Mammary epithelial cell (primary cell): ENCODE measurements around the gene NDUFC2.

Experiments
- EZH2 ChIP-seq: IDR thresholded peaks from 2 replicates; pipeline ENCODE4 v1.6.1; 2012; ENCODE audit warnings: low read length, inconsistent platforms, borderline replicate concordance
- TF ChIP-seq, protein P1 (sequence below), 2 donors: IDR thresholded peaks in 1 of 2; conservative IDR thresholded peaks in 1 of 2; 2 replicates each; pipeline ENCODE4 v1.5.1; 2011 to 2012; ENCODE audit warnings: inconsistent platforms in 2 of 2, low read length in 2 of 2, mild to moderate bottlenecking in 2 of 2, control low read depth in 1 of 2, low read depth in 1 of 2; ENCODE audit not compliant: insufficient read depth in 1 of 2; ENCODE audit errors: extremely low read depth in 1 of 2

GRCh38 chr11:78054971-78055370 lies 24.7 kb downstream of the NDUFC2 start:
- TF ChIP-seq, protein P1, sequence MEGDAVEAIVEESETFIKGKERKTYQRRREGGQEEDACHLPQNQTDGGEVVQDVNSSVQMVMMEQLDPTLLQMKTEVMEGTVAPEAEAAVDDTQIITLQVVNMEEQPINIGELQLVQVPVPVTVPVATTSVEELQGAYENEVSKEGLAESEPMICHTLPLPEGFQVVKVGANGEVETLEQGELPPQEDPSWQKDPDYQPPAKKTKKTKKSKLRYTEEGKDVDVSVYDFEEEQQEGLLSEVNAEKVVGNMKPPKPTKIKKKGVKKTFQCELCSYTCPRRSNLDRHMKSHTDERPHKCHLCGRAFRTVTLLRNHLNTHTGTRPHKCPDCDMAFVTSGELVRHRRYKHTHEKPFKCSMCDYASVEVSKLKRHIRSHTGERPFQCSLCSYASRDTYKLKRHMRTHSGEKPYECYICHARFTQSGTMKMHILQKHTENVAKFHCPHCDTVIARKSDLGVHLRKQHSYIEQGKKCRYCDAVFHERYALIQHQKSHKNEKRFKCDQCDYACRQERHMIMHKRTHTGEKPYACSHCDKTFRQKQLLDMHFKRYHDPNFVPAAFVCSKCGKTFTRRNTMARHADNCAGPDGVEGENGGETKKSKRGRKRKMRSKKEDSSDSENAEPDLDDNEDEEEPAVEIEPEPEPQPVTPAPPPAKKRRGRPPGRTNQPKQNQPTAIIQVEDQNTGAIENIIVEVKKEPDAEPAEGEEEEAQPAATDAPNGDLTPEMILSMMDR (conservative IDR thresholded peaks at IDR 0.05 in 1 of 2, IDR thresholded peaks at IDR 0.05 in 1 of 2; ENCODE audit: extremely low read depth in 1 of 2, insufficient read depth in 1 of 2, low read depth in 1 of 2, low read length in 2 of 2) = no peak
- no peak for TF ChIP-seq EZH2
